ENCODE results near the gene HPS3. TPM values are rescaled to one million over a fixed set of nuclear protein-coding genes. Genes with fewer than 3 reads are reported as not detected.
A peak's percentile ranks its signal among the peaks of the same experiment; 100 is the strongest.
"Not testable (repeated sequence)": the region's sequence is repeated elsewhere in the genome, so short reads cannot be mapped to it uniquely, and the experiment has no call there.

HPS3 gene
- total and polyA plus RNA-seq, 12 donors = 3.7 to 12.8 (median 4.7) TPM

DNA sequence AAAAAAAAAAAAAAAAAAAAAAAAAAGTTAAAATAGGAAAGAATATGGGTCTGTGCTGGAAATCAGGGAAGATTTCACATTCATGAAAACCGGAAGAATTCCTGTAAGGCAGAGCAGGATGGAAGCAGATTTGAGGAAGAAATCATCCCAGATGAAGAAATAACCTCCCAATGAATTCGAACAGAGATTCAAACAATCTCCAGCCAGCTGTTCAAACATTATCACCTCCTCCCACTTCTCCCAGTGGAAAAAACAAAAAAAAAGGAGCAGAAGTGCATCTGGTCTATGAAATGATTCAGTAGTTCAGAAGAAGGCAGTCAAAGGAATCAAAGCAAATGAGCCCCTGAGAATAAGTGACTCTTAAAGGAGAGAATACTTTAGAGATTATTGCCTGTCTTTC is 59.1 kb downstream of the HPS3 start:
- Histone ChIP-seq H3K27ac (peak overlapping the region in 1 of 10 donors; percentile 10), H3K36me3 (no peaks in the 10 kb centered on the region), H3K4me1 (peaks cover 0 to 2% (median 0%) of the 10 kb centered on the region in 9 donors), H3K4me3 (no peak overlapping the region), H3K9me3 (no peaks in the 10 kb centered on the region), H3K27me3 (no peaks in the 10 kb centered on the region)
- ATAC-seq (peak in 6 of 8 donors; percentile 28 to 53 (median 47)), DNase-seq (no peak)
- 49 to 54% methylated on average over 2 of the region's 2 CpGs for WGBS, 2 donors
- intact Hi-C loops (cut with DNase I) = no loop called here
- TF ChIP-seq CTCF (IDR thresholded peaks at IDR 0.05) = no peak

DNA sequence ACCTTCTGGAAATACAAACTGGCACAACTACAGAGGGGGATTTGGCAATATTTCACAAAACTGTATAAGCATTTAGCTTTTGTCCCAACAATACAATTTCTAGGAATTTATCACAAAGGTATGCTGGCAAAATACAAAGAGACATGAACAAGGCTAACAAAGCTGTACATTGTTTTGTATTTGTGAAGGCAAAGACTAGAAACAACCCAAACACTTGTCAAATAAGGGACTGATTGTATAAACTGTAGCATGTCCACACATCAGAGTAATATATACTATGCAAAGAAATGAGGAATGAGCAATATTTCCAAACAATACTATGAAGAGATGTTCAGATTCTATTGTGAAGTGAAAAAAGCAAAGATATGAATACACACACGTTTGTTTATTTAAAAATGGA is 65.8 kb downstream of the HPS3 start:
- H3K36me3 ChIP-seq = no peaks in the 10 kb centered on the region
- WGBS, 2 donors = 75 to 86% methylated on average over 1 of the region's 1 CpG
- no peak for TF ChIP-seq CTCF (IDR thresholded peaks at IDR 0.05)
- H3K4me3 ChIP-seq = no peak overlapping the region
- DNase-seq (no peak), ATAC-seq (no peak)
- intact Hi-C loops (cut with DNase I) = no loop called here
- no peak overlapping the region for H3K27ac ChIP-seq
- peaks cover 0 to 4% (median 0%) of the 10 kb centered on the region in 7 donors for H3K27me3 ChIP-seq
- H3K4me1 ChIP-seq = peaks cover 0 to 10% (median 0%) of the 10 kb centered on the region in 9 donors
- no peaks in the 10 kb centered on the region for H3K9me3 ChIP-seq

DNA sequence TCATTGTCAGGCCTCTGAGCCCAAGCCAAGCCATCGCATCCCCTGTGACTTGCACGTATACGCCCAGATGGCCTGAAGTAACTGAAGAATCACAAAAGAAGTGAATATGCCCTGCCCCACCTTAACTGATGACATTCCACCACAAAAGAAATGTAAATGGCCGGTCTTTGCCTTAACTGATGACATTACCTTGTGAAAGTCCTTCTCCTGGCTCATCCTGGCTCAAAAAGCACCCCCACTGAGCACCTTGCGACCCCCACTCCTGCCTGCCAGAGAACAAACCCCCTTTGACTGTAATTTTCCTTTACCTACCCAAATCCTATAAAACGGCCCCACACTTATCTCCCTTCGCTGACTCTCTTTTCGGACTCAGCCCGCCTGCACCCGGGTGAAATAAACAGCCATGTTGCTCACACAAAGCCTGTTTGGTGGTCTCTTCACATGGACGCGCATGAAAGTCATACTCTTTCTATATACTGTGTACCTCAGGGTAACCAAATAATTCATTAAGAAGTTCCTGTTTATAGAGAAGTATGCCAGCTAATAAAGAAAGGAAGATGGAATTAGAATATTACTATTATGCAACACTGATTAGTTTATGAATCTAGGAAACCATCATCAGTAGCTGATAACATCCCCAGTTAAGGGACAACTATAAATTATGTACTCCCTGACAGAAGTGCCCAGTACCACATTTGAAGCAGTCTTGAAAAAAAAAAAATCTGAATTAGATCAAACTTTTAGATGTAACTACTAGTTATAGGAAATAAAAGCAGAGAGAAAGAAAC is 67.6 kb downstream of the HPS3 start:
- DNase-seq; ATAC-seq; H3K27ac ChIP-seq; H3K27me3 ChIP-seq; H3K4me1 ChIP-seq; H3K9me3 ChIP-seq; H3K36me3 ChIP-seq; intact Hi-C loops (cut with DNase I): not testable (repeated sequence)
- peak overlapping the region in 6 of 10 donors; percentile 12 to 35 (median 24) for H3K4me3 ChIP-seq
- WGBS, 2 donors = 82 to 84% methylated on average over 12 of the region's 12 CpGs

DNA sequence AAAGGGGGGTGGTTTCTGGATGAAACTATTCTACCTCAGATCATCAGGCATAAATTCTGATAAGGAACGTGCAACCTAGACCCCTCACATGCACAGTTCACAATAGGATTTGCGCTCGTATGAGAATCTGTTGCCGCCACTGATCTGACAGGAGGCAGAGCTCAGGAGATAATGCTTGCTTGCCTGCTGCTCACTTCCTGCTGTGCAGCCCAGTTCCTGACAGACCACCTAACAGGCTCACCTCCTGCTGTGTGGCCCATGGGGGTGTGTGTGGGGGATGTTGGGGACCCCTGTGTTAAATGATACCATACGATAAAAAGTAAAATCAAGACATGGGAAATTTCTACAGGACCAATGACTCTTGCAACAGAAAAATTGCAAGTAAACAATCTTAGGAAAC is 68.2 kb downstream of the HPS3 start:
- no peak for TF ChIP-seq CTCF (IDR thresholded peaks at IDR 0.05)
- H3K27ac ChIP-seq = no peak overlapping the region
- 21 to 25% methylated on average over 5 of the region's 5 CpGs for WGBS, 2 donors
- H3K4me1 ChIP-seq = peaks cover 0 to 7% (median 0%) of the 10 kb centered on the region in 9 donors
- peaks cover 0 to 7% (median 0%) of the 10 kb centered on the region in 7 donors for H3K27me3 ChIP-seq
- H3K4me3 ChIP-seq = peak overlapping the region in 6 of 10 donors; percentile 12 to 35 (median 24)
- no peak for DNase-seq
- H3K9me3 ChIP-seq = no peaks in the 10 kb centered on the region
- no peaks in the 10 kb centered on the region for H3K36me3 ChIP-seq
- no peak for ATAC-seq
- intact Hi-C loops (cut with DNase I) = no loop called here

GRCh38 chr3:149198611-149199010 is 69.2 kb downstream of the HPS3 start:
- ATAC-seq = no peak
- no peak for DNase-seq
- no peaks in the 10 kb centered on the region for H3K9me3 ChIP-seq
- WGBS, 2 donors = 61 to 65% methylated on average over 7 of the region's 7 CpGs
- peaks cover 0 to 7% (median 0%) of the 10 kb centered on the region in 9 donors for H3K4me1 ChIP-seq
- no peaks in the 10 kb centered on the region for H3K36me3 ChIP-seq
- H3K4me3 ChIP-seq = no peak overlapping the region
- intact Hi-C loops (cut with DNase I) = no loop called here
- peaks cover 0 to 7% (median 0%) of the 10 kb centered on the region in 7 donors for H3K27me3 ChIP-seq
- TF ChIP-seq CTCF (IDR thresholded peaks at IDR 0.05) = no peak
- H3K27ac ChIP-seq = no peak overlapping the region

Measured in heart right ventricle (tissue), 16 donors.